G401.6 (cell line): ENCODE measurements around the gene GARIN1A.
"Not testable (repeated sequence)": the region's sequence is repeated elsewhere in the genome, so short reads cannot be mapped to it uniquely, and the experiment has no call there.

ENCODE experiments used
- FAIRE-seq: peaks from 2 replicates; lab custom pipeline; 2012; peaks lifted over from hg19 to GRCh38; lab: Jason Lieb, UNC

The GARIN1A gene

GRCh38 chr7:128671992-128672391 lies at the start of gene GARIN1A:
GARIN1A (plus strand) TSS chr7:128672292; CDS start chr7:128672398, 106 bp downstream.
- no peak for FAIRE-seq

- not testable (repeated sequence) for FAIRE-seq
Observed at GRCh38 chr7:128627124-128627523, 45.0 kb upstream of the GARIN1A start.

GRCh38 chr7:128633915-128634314 lies 38.2 kb upstream of the GARIN1A start:
- not testable (repeated sequence) for FAIRE-seq

- FAIRE-seq = not testable (repeated sequence)
Observed at GRCh38 chr7:128645206-128645605, 26.9 kb upstream of the GARIN1A start.

- FAIRE-seq = not testable (repeated sequence)
Observed at GRCh38 chr7:128645844-128646243, 26.2 kb upstream of the GARIN1A start.

- FAIRE-seq = not testable (repeated sequence)
Observed at GRCh38 chr7:128646877-128647276, 25.2 kb upstream of the GARIN1A start.

- FAIRE-seq = not testable (repeated sequence)
Observed at GRCh38 chr7:128651096-128651495, 21.0 kb upstream of the GARIN1A start.

GRCh38 chr7:128652606-128653005 lies 19.5 kb upstream of the GARIN1A start:
- not testable (repeated sequence) for FAIRE-seq

GRCh38 chr7:128653197-128653596 lies 18.9 kb upstream of the GARIN1A start:
- FAIRE-seq = not testable (repeated sequence)

- FAIRE-seq = not testable (repeated sequence)
Observed at GRCh38 chr7:128654080-128654479, 18.0 kb upstream of the GARIN1A start.

- FAIRE-seq = not testable (repeated sequence)
Observed at GRCh38 chr7:128654501-128654900, 17.6 kb upstream of the GARIN1A start.

GRCh38 chr7:128658428-128658827 lies 13.7 kb upstream of the GARIN1A start:
- FAIRE-seq = not testable (repeated sequence)

- FAIRE-seq = no peak
Observed at GRCh38 chr7:128660596-128660995, 11.5 kb upstream of the GARIN1A start.

GRCh38 chr7:128661446-128661845 lies 10.6 kb upstream of the GARIN1A start:
- no peak for FAIRE-seq

- no peak for FAIRE-seq
Observed at GRCh38 chr7:128662091-128662490, 10.0 kb upstream of the GARIN1A start.

GRCh38 chr7:128663223-128663622 lies 8.9 kb upstream of the GARIN1A start:
- FAIRE-seq = not testable (repeated sequence)

- FAIRE-seq = no peak
Observed at GRCh38 chr7:128665057-128665456, 7.0 kb upstream of the GARIN1A start.

GRCh38 chr7:128666200-128666599 lies 5.9 kb upstream of the GARIN1A start:
- peak; percentile 77 for FAIRE-seq

GRCh38 chr7:128672927-128673517 lies 930 bp downstream of the GARIN1A start:
- FAIRE-seq = no peak

GRCh38 chr7:128673571-128673970 lies 1.5 kb downstream of the GARIN1A start:
- no peak for FAIRE-seq

- FAIRE-seq = no peak
Observed at GRCh38 chr7:128676665-128677064, 4.6 kb downstream of the GARIN1A start.

- FAIRE-seq = no peak
Observed at GRCh38 chr7:128679920-128680319, 7.8 kb downstream of the GARIN1A start.

- FAIRE-seq = no peak
Observed at GRCh38 chr7:128681794-128682537, 9.9 kb downstream of the GARIN1A start.

GRCh38 chr7:128683270-128683669 lies 11.2 kb downstream of the GARIN1A start:
- FAIRE-seq = not testable (repeated sequence)
